ENCODE results near the gene IMPDH1.

IMPDH1 gene

GRCh38 chr7:128361411-128362379 is 48.1 kb downstream of the IMPDH1 start, which contains the start of gene PRRT4:
Gene PRRT4 (minus strand): TSS chr7:128361690.
- intact Hi-C loops (cut with micrococcal nuclease) = no loop called here
- peak within 1 kb of the TSS; percentile 80 for H3K4me3 Mint-ChIP-seq

GRCh38 chr7:128360359-128360678 is 49.5 kb downstream of the IMPDH1 start:
- Mint-ChIP-seq H3K27me3 (peaks cover 53% of the 10 kb centered on the region), H3K36me3 (ENCODE audit: low read depth) (no peaks in the 10 kb centered on the region), H3K4me3 (no peak overlapping the region), H3K9me3 (no peaks in the 10 kb centered on the region), H3K27ac (no peak overlapping the region), H3K4me1 (ENCODE audit: low read depth) (peaks cover 51% of the 10 kb centered on the region)
- intact Hi-C loops (cut with micrococcal nuclease) = no loop called here

More at GRCh38 chr7:128361411-128362379, 48.1 kb downstream of the IMPDH1 start, which contains the start of gene PRRT4:
- Mint-ChIP-seq H3K4me1 (ENCODE audit: low read depth) (peaks cover 59% of the 10 kb centered on the region), H3K36me3 (ENCODE audit: low read depth) (no peaks in the 10 kb centered on the region), H3K27ac (peak within 1 kb of the TSS; percentile 25), H3K9me3 (no peaks in the 10 kb centered on the region), H3K27me3 (peaks cover 54% of the 10 kb centered on the region)

GRCh38 chr7:128359939-128360338 is 49.8 kb downstream of the IMPDH1 start:
- intact Hi-C loops (cut with micrococcal nuclease) = no loop called here
- H3K4me3 Mint-ChIP-seq = no peak overlapping the region

GRCh38 chr7:128359336-128359735 is 50.4 kb downstream of the IMPDH1 start:
- intact Hi-C loops (cut with micrococcal nuclease) = no loop called here
- Mint-ChIP-seq H3K4me1 (ENCODE audit: low read depth) (peaks cover 51% of the 10 kb centered on the region), H3K27me3 (peaks cover 45% of the 10 kb centered on the region), H3K36me3 (ENCODE audit: low read depth) (no peaks in the 10 kb centered on the region), H3K27ac (no peak overlapping the region), H3K9me3 (no peaks in the 10 kb centered on the region), H3K4me3 (no peak overlapping the region)

More at GRCh38 chr7:128359939-128360338, 49.8 kb downstream of the IMPDH1 start:
- Mint-ChIP-seq H3K27ac (no peak overlapping the region), H3K36me3 (ENCODE audit: low read depth) (no peaks in the 10 kb centered on the region), H3K27me3 (peaks cover 49% of the 10 kb centered on the region), H3K9me3 (no peaks in the 10 kb centered on the region), H3K4me1 (ENCODE audit: low read depth) (peaks cover 51% of the 10 kb centered on the region)

- H3K4me3 Mint-ChIP-seq = no peak overlapping the region
- peaks cover 45% of the 10 kb centered on the region for H3K27me3 Mint-ChIP-seq
- no peak overlapping the region for H3K27ac Mint-ChIP-seq
- H3K9me3 Mint-ChIP-seq = no peaks in the 10 kb centered on the region
- H3K36me3 Mint-ChIP-seq (ENCODE audit: low read depth) = no peaks in the 10 kb centered on the region
- peaks cover 51% of the 10 kb centered on the region for H3K4me1 Mint-ChIP-seq (ENCODE audit: low read depth)
- intact Hi-C loops (cut with micrococcal nuclease) = no loop called here
Observed at GRCh38 chr7:128358233-128358632, 51.5 kb downstream of the IMPDH1 start.

- no peaks in the 10 kb centered on the region for H3K36me3 Mint-ChIP-seq (ENCODE audit: low read depth)
- H3K27ac Mint-ChIP-seq = no peak overlapping the region
- peaks cover 45% of the 10 kb centered on the region for H3K27me3 Mint-ChIP-seq
- intact Hi-C loops (cut with micrococcal nuclease) = no loop called here
- H3K4me1 Mint-ChIP-seq (ENCODE audit: low read depth) = peaks cover 52% of the 10 kb centered on the region
- no peak overlapping the region for H3K4me3 Mint-ChIP-seq
- no peaks in the 10 kb centered on the region for H3K9me3 Mint-ChIP-seq
Observed at GRCh38 chr7:128357217-128357613, 52.6 kb downstream of the IMPDH1 start.

GRCh38 chr7:128356546-128357216 is 53.1 kb downstream of the IMPDH1 start:
- Mint-ChIP-seq H3K36me3 (ENCODE audit: low read depth) (no peaks in the 10 kb centered on the region), H3K4me1 (ENCODE audit: low read depth) (peaks cover 47% of the 10 kb centered on the region), H3K27me3 (peaks cover 40% of the 10 kb centered on the region), H3K9me3 (no peaks in the 10 kb centered on the region), H3K4me3 (no peak overlapping the region), H3K27ac (no peak overlapping the region)
- intact Hi-C loops (cut with micrococcal nuclease) = no loop called here

GRCh38 chr7:128353610-128354009 is 56.2 kb downstream of the IMPDH1 start:
- no peaks in the 10 kb centered on the region for H3K9me3 Mint-ChIP-seq
- H3K4me3 Mint-ChIP-seq = no peak overlapping the region
- H3K27me3 Mint-ChIP-seq = peaks cover 47% of the 10 kb centered on the region
- H3K4me1 Mint-ChIP-seq (ENCODE audit: low read depth) = peaks cover 19% of the 10 kb centered on the region
- H3K36me3 Mint-ChIP-seq (ENCODE audit: low read depth) = no peaks in the 10 kb centered on the region
- H3K27ac Mint-ChIP-seq = no peak overlapping the region
- intact Hi-C loops (cut with micrococcal nuclease) = no loop called here

GRCh38 chr7:128353189-128353588 is 56.6 kb downstream of the IMPDH1 start:
- Mint-ChIP-seq H3K4me1 (ENCODE audit: low read depth) (peaks cover 15% of the 10 kb centered on the region), H3K27me3 (peaks cover 48% of the 10 kb centered on the region), H3K4me3 (no peak overlapping the region), H3K9me3 (no peaks in the 10 kb centered on the region), H3K36me3 (ENCODE audit: low read depth) (no peaks in the 10 kb centered on the region), H3K27ac (no peak overlapping the region)
- intact Hi-C loops (cut with micrococcal nuclease) = no loop called here

GRCh38 chr7:128352636-128353035 is 57.1 kb downstream of the IMPDH1 start:
- Mint-ChIP-seq H3K36me3 (ENCODE audit: low read depth) (no peaks in the 10 kb centered on the region), H3K27me3 (peaks cover 52% of the 10 kb centered on the region), H3K4me3 (no peak overlapping the region), H3K27ac (no peak overlapping the region), H3K4me1 (ENCODE audit: low read depth) (peaks cover 10% of the 10 kb centered on the region), H3K9me3 (no peaks in the 10 kb centered on the region)
- intact Hi-C loops (cut with micrococcal nuclease) = no loop called here

- no peaks in the 10 kb centered on the region for H3K9me3 Mint-ChIP-seq
- peaks cover 53% of the 10 kb centered on the region for H3K27me3 Mint-ChIP-seq
- no peak overlapping the region for H3K27ac Mint-ChIP-seq
- H3K4me3 Mint-ChIP-seq = no peak overlapping the region
- no peaks in the 10 kb centered on the region for H3K36me3 Mint-ChIP-seq (ENCODE audit: low read depth)
- peaks cover 5% of the 10 kb centered on the region for H3K4me1 Mint-ChIP-seq (ENCODE audit: low read depth)
- intact Hi-C loops (cut with micrococcal nuclease) = no loop called here
Observed at GRCh38 chr7:128352153-128352537, 57.6 kb downstream of the IMPDH1 start.

- Mint-ChIP-seq H3K36me3 (ENCODE audit: low read depth) (no peaks in the 10 kb centered on the region), H3K27ac (no peak overlapping the region), H3K9me3 (no peaks in the 10 kb centered on the region), H3K27me3 (peaks cover 53% of the 10 kb centered on the region), H3K4me1 (ENCODE audit: low read depth) (peaks cover 5% of the 10 kb centered on the region), H3K4me3 (no peak overlapping the region)
- intact Hi-C loops (cut with micrococcal nuclease) = no loop called here
Observed at GRCh38 chr7:128351296-128352152, 58.3 kb downstream of the IMPDH1 start.

- H3K4me3 Mint-ChIP-seq = no peak overlapping the region
- no peak overlapping the region for H3K27ac Mint-ChIP-seq
- peaks cover 53% of the 10 kb centered on the region for H3K27me3 Mint-ChIP-seq
- H3K36me3 Mint-ChIP-seq (ENCODE audit: low read depth) = no peaks in the 10 kb centered on the region
- intact Hi-C loops (cut with micrococcal nuclease) = no loop called here
- no peaks in the 10 kb centered on the region for H3K9me3 Mint-ChIP-seq
- H3K4me1 Mint-ChIP-seq (ENCODE audit: low read depth) = peaks cover 5% of the 10 kb centered on the region
Observed at GRCh38 chr7:128350708-128351295, 59.0 kb downstream of the IMPDH1 start.

Measured in dendritic cell treated with granulocyte-macrophage colony-stimulating factor and Interleukin-4, amounts not matched to agents 40 ng/mL and 50 ng/mL, for 4 days (primary cell).